ENCODE data around the gene EFNA5. TPM values are rescaled to one million over a fixed set of nuclear protein-coding genes. Genes with fewer than 3 reads are reported as not detected.

Gene EFNA5
- total RNA-seq, 1 experiment from 2014 or later: 42.7 TPM

GRCh38 chr5:107670087-107670931 is 428 bp downstream of the EFNA5 start:
- Histone ChIP-seq H3K9me2 (ENCODE audit: insufficient read depth) (no peaks in the 10 kb centered on the region), H2AFZ (0 out of 2 replicates have a peak overlapping the region, but pooled peaks have one; percentile 50), H3K27me3 (ENCODE audit: insufficient read depth, low read depth) (no peaks in the 10 kb centered on the region), H3K27ac (peak overlapping the region; percentile 96), H3K4me2 (peak overlapping the region; percentile 98), H3F3A (ENCODE audit: insufficient read depth, low read depth) (peaks cover 8% of the 10 kb centered on the region; the same call in 1 of the 2 replicates), H3K4me3 (peak overlapping the region; percentile 66), H3K36me3 (ENCODE audit: low read depth) (peaks cover 9% of the 10 kb centered on the region; the same call in 1 of the 2 replicates), H3K4me1 (replicated peaks; ENCODE audit: insufficient read depth) (peaks cover 45% of the 10 kb centered on the region), H3K79me2 (ENCODE audit: low read depth) (peaks cover 67% of the 10 kb centered on the region), H3K9me3 (ENCODE audit: insufficient read depth, low read depth) (no peaks in the 10 kb centered on the region), H4K20me1 (ENCODE audit: insufficient read depth) (peaks cover 34% of the 10 kb centered on the region)
- intact Hi-C loops (cut with micrococcal nuclease; ENCODE audit: unreplicated experiment): loop anchor here (5.0 to 10.0 kb wide), 3 partner anchors 677 to 1273 kb away; no protein-coding TSS in a partner anchor
- POLR2A ChIA-PET (ENCODE audit: unreplicated experiment): interaction anchor here (0.6 to 0.7 kb wide), 2 partner anchors 100 to 453 kb away, joined by 15 to 35 read pairs; no protein-coding TSS in a partner anchor
- TF ChIP-seq, protein P1, sequence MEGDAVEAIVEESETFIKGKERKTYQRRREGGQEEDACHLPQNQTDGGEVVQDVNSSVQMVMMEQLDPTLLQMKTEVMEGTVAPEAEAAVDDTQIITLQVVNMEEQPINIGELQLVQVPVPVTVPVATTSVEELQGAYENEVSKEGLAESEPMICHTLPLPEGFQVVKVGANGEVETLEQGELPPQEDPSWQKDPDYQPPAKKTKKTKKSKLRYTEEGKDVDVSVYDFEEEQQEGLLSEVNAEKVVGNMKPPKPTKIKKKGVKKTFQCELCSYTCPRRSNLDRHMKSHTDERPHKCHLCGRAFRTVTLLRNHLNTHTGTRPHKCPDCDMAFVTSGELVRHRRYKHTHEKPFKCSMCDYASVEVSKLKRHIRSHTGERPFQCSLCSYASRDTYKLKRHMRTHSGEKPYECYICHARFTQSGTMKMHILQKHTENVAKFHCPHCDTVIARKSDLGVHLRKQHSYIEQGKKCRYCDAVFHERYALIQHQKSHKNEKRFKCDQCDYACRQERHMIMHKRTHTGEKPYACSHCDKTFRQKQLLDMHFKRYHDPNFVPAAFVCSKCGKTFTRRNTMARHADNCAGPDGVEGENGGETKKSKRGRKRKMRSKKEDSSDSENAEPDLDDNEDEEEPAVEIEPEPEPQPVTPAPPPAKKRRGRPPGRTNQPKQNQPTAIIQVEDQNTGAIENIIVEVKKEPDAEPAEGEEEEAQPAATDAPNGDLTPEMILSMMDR (conservative IDR thresholded peaks at IDR 0.05): no peak
- TF ChIP-seq EZH2 (IDR thresholded peaks at IDR 0.05; ENCODE audit: low read depth): no peak
- no TSS peak for BruUV-seq (replicated peaks)
- CTCF ChIA-PET: no interaction called here
- peak in 1 of 2 experiments; percentile 32 for DNase-seq

- DNase-seq: peak; percentile 29 to 36
- peak overlapping the region; percentile 96 for H3K27ac ChIP-seq
- TF ChIP-seq, protein P1 (conservative IDR thresholded peaks at IDR 0.05): no peak
- TF ChIP-seq EZH2 (IDR thresholded peaks at IDR 0.05; ENCODE audit: low read depth): no peak
- H3K4me1 ChIP-seq (replicated peaks; ENCODE audit: insufficient read depth): peaks cover 44% of the 10 kb centered on the region
- no peak overlapping the region for H2AFZ ChIP-seq
- H3K36me3 ChIP-seq (ENCODE audit: low read depth): peaks cover 13% of the 10 kb centered on the region
- intact Hi-C loops (cut with micrococcal nuclease; ENCODE audit: unreplicated experiment): loop anchor here (5.0 to 10.0 kb wide), 3 partner anchors 678 to 1272 kb away; no protein-coding TSS in a partner anchor
- peak overlapping the region; percentile 98 for H3K4me2 ChIP-seq
- ChIA-PET CTCF (no interaction called here), POLR2A (ENCODE audit: unreplicated experiment) (interaction anchor here (0.6 to 0.7 kb wide), 4 partner anchors 97 to 452 kb away, joined by 3 to 35 read pairs (median 11); no protein-coding TSS in a partner anchor)
- BruUV-seq (replicated peaks): no TSS peak
- peaks cover 76% of the 10 kb centered on the region for H3K79me2 ChIP-seq (ENCODE audit: low read depth)
- H3K9me3 ChIP-seq (ENCODE audit: insufficient read depth, low read depth): no peaks in the 10 kb centered on the region
- H3K4me3 ChIP-seq: peak overlapping the region; percentile 66
- H3K9me2 ChIP-seq (ENCODE audit: insufficient read depth): no peaks in the 10 kb centered on the region
- H3K27me3 ChIP-seq (ENCODE audit: insufficient read depth, low read depth): no peaks in the 10 kb centered on the region
- H3F3A ChIP-seq (ENCODE audit: insufficient read depth, low read depth): peaks cover 8% of the 10 kb centered on the region; the same call in 1 of the 2 replicates
- H4K20me1 ChIP-seq (ENCODE audit: insufficient read depth): peaks cover 37% of the 10 kb centered on the region
These were observed 1.4 kb downstream of the EFNA5 start for GRCh38 chr5:107669096-107670031.

Data from PC-9 (cell line).